ENCODE results near the gene XRRA1. TPM values are rescaled to one million over a fixed set of nuclear protein-coding genes. Genes with fewer than 3 reads are reported as not detected.

Gene XRRA1, protein sequence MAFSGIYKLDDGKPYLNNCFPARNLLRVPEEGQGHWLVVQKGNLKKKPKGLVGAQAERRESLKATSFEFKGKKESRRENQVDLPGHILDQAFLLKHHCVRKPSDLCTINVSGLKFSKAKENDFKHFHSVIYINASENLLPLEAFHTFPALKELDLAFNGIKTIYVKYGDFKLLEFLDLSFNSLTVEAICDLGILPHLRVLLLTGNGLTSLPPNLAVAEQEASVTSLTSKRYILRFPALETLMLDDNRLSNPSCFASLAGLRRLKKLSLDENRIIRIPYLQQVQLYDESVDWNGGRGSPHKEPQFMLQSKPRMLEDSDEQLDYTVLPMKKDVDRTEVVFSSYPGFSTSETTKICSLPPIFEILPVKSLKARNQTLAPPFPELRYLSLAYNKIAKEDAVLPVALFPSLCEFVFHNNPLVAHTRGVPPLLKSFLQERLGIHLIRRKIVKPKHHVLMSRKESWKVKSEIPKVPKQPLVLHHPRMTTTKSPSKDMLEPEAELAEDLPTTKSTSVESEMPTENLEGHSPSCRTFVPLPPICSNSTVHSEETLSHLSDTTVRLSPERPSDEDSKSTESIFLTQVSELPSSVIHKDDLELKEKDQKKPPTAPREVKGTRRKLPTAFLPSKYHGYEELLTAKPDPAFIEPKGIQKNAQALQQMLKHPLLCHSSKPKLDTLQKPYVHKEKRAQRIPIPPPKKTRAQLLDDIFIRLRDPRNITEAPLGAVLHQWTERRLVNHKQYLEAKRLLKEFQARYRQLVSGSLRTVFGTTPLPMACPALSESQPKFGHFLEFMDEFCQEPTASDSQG
- total RNA-seq (2022) (9.7 and 11.9 TPM in 2 replicates), Bru-seq, nascent RNA (percentile 57 among the genes with signal in this experiment), BruChase-seq, experiment 1, labeled RNA remaining after a 2-hour chase (percentile 55 among the genes with signal in this experiment), BruChase-seq, experiment 2, labeled RNA remaining after a 6-hour chase (percentile 50 among the genes with signal in this experiment)
- long read RNA-seq, partial matches to known transcripts, result 0 of 16 reads
- long read RNA-seq, other reads (novel, unspliced or antisense), result 16 of 16 reads

DNA sequence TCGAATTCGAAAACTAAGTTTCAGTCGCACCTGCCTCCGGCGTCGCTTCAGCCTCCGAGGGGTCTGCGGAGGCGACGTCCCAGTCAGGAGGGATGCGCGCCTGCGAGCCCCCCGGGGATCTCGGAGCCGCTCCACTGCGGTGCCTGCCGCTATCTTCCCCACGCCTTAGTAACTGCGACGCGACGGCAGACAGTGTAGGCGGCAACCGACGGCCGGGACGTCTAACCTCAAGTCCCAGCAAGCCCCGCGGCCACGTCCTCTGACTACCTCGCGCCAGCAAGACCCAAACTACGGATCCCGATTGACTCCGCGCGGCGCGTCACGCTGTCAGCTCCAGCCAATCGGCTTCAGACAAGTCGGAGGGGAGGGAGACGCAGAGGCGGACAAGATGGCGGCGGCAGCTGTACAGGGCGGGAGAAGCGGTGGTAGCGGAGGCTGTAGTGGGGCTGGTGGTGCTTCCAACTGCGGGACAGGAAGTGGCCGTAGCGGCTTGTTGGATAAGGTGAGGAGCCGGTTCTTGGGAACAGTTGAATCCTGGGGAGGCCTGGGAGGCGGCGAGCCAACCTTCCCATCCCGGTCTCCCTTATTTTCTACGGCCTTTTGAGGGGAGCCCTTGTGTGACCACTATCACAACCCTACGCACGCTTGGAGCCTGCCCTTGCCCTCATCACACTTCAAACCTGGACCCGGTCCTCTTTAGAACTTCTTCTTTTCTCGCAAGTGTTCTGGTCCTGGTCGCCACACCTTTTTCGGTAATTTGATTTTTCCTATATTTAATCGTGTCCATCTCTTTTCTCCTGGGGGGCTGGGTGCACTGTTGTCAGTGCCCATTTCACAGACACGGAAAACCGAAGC, at the start of gene XRRA1, which contains the start of gene SPCS2:
Gene XRRA1, minus strand, starts transcription at position 194 of the 855 bp plus-strand sequence. CDS start 8,213 bp downstream, outside the sequence.
Gene SPCS2, plus strand, starts transcription at position 369 of the 855 bp plus-strand sequence. Its CDS starts 20 bp downstream, at position 389.
- ChIA-PET CTCF (interaction anchor here (0.5 to 1.1 kb wide), 3 partner anchors 20 to 582 kb away, joined by 3 to 6 read pairs (median 5); no protein-coding TSS in a partner anchor), POLR2A (interaction anchor here (0.6 to 1.4 kb wide), 4 partner anchors 12 to 954 kb away, joined by 3 to 13 read pairs (median 4); partner anchors contain the start of gene NEU3)
- peaks cover 2% of the 10 kb centered on the region; the same call in 1 of the 2 replicates for H3K36me3 ChIP-seq (ENCODE audit: control insufficient read depth, insufficient read depth, low read length)
- TSS peak; percentile 69 for BruUV-seq (replicated peaks)
- Mint-ChIP-seq H3K36me3 (ENCODE audit: insufficient read depth, unreplicated experiment) (peaks cover 28% of the 10 kb centered on the region), H3K4me1 (ENCODE audit: low read depth, unreplicated experiment) (no peaks in the 10 kb centered on the region), H3K9me3 (ENCODE audit: unreplicated experiment) (no peaks in the 10 kb centered on the region), H3K4me3 (ENCODE audit: unreplicated experiment) (peak within 1 kb of the TSS; percentile 98), H3K27me3 (ENCODE audit: insufficient read depth, unreplicated experiment) (no peaks in the 10 kb centered on the region), H3K27ac (ENCODE audit: unreplicated experiment) (peak within 1 kb of the TSS; percentile 99)
- H3K4me1 ChIP-seq, result peaks cover 5% of the 10 kb centered on the region
- peak; percentile 100 for DNase-seq
- peak within 1 kb of the TSS; percentile 71 for H3K4me3 ChIP-seq (ENCODE audit: low read depth, low read length)
- TF ChIP-seq CTCF (IDR thresholded peaks at IDR 0.05; ENCODE audit: insufficient read depth in 1 of 2, low read depth in 1 of 2, low read length in 1 of 2, severe bottlenecking in 1 of 2, unreplicated experiment in 1 of 2), result no peak
- intact Hi-C loops (cut with micrococcal nuclease; ENCODE audit: unreplicated experiment), result loop anchor here (1.0 kb wide), 1 partner anchor 39 kb away; the partner anchor contains the start of gene NEU3
- H3K9me3 ChIP-seq, result no peaks in the 10 kb centered on the region
- no peaks in the 10 kb centered on the region for H3K27me3 ChIP-seq (replicated peaks; ENCODE audit: control insufficient read depth, insufficient read depth, low read length)

DNA sequence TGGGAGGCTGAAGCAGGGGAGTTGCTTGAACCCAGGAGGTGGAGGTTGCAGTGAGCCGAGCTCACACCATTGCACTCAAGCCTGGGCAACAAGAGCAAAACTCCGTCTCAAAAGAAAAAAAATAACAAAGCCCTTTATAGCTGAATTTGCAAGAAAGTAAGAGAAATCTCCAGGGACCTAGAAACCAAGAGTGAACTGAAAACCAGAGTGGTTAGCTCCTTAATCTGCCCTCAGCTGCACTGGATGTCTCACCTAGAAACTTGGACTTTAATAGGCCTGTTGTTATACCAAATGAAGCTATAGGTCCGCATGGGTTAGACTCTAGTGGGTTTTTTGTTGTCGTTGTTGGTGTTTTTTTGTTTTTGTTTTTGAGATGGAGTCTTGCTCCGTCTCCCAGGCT, 44.0 kb upstream of the XRRA1 start:
- DNase-seq, result no peak
- Mint-ChIP-seq H3K27ac (ENCODE audit: unreplicated experiment) (no peak overlapping the region), H3K9me3 (ENCODE audit: unreplicated experiment) (no peaks in the 10 kb centered on the region), H3K4me3 (ENCODE audit: unreplicated experiment) (no peak overlapping the region), H3K36me3 (ENCODE audit: insufficient read depth, unreplicated experiment) (peaks cover 10% of the 10 kb centered on the region), H3K4me1 (ENCODE audit: low read depth, unreplicated experiment) (peaks cover 19% of the 10 kb centered on the region), H3K27me3 (ENCODE audit: insufficient read depth, unreplicated experiment) (no peaks in the 10 kb centered on the region)
- no peaks in the 10 kb centered on the region for H3K27me3 ChIP-seq (replicated peaks; ENCODE audit: control insufficient read depth, insufficient read depth, low read length)
- intact Hi-C loops (cut with micrococcal nuclease; ENCODE audit: unreplicated experiment), result no loop called here
- no peaks in the 10 kb centered on the region for H3K9me3 ChIP-seq
- H3K36me3 ChIP-seq (ENCODE audit: control insufficient read depth, insufficient read depth, low read length), result peaks cover 4% of the 10 kb centered on the region; the same call in 1 of the 2 replicates
- BruUV-seq (replicated peaks), result no TSS peak
- TF ChIP-seq CTCF (IDR thresholded peaks at IDR 0.05; ENCODE audit: insufficient read depth in 1 of 2, low read depth in 1 of 2, low read length in 1 of 2, severe bottlenecking in 1 of 2, unreplicated experiment in 1 of 2), result no peak
- CTCF ChIA-PET, result interaction anchor here (0.8 kb wide), 1 partner anchor 256 kb away, joined by 3 read pairs; no protein-coding TSS in a partner anchor
- POLR2A ChIA-PET, result no interaction called here
- no peak overlapping the region for H3K4me3 ChIP-seq (ENCODE audit: low read depth, low read length)
- H3K4me1 ChIP-seq, result peaks cover 14% of the 10 kb centered on the region
